Stomach (tissue), 4 donors: Measurements from ENCODE around the gene CNOT2.

ENCODE experiments used
- EP300 ChIP-seq: sonication (generic); formaldehyde crosslinking; IDR thresholded peaks from one replicate; pipeline ENCODE4 v1.6.1; 2017; ENCODE audit warnings: antibody characterized with exemption
- POLR2A ChIP-seq, 4 donors: fragments of 450-650 bp; IDR thresholded peaks; one replicate each; pipeline ENCODE4 v1.6.1; 2016; ENCODE audit warnings: antibody characterized with exemption in 4 of 4, control low read depth in 2 of 4, mild to moderate bottlenecking in 1 of 4, moderate library complexity in 1 of 4
- POLR2AphosphoS5 ChIP-seq, 3 donors: sonication (generic); formaldehyde crosslinking; IDR thresholded peaks; one replicate each; pipeline ENCODE4 v1.6.1; 2016; ENCODE audit warnings: antibody characterized with exemption in 3 of 3
- TF ChIP-seq, protein P1 (sequence below), 7 experiments: fragments of 450-650 bp in 4 of 7; fragments of 200-600 bp in 3 of 7; sonication (generic) in 3 of 7; IDR thresholded peaks; one replicate each; pipeline ENCODE4 v1.5.1; 2016 to 2019; ENCODE audit warnings: antibody characterized with exemption in 7 of 7, control low read depth in 2 of 7, mild to moderate bottlenecking in 1 of 7

- TF ChIP-seq, protein P1, sequence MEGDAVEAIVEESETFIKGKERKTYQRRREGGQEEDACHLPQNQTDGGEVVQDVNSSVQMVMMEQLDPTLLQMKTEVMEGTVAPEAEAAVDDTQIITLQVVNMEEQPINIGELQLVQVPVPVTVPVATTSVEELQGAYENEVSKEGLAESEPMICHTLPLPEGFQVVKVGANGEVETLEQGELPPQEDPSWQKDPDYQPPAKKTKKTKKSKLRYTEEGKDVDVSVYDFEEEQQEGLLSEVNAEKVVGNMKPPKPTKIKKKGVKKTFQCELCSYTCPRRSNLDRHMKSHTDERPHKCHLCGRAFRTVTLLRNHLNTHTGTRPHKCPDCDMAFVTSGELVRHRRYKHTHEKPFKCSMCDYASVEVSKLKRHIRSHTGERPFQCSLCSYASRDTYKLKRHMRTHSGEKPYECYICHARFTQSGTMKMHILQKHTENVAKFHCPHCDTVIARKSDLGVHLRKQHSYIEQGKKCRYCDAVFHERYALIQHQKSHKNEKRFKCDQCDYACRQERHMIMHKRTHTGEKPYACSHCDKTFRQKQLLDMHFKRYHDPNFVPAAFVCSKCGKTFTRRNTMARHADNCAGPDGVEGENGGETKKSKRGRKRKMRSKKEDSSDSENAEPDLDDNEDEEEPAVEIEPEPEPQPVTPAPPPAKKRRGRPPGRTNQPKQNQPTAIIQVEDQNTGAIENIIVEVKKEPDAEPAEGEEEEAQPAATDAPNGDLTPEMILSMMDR (IDR thresholded peaks at IDR 0.05), result no peak
- TF ChIP-seq POLR2A (IDR thresholded peaks at IDR 0.05), result no peak
- no peak for TF ChIP-seq POLR2AphosphoS5 (IDR thresholded peaks at IDR 0.05)
- no peak for TF ChIP-seq EP300
Observed at GRCh38 chr12:70372881-70373280, 129.6 kb downstream of the CNOT2 start.
